ENCODE results near the gene F8A3.
"Not testable (repeated sequence)": the region's sequence is repeated elsewhere in the genome, so short reads cannot be mapped to it uniquely, and the experiment has no call there.

F8A3 gene

DNA sequence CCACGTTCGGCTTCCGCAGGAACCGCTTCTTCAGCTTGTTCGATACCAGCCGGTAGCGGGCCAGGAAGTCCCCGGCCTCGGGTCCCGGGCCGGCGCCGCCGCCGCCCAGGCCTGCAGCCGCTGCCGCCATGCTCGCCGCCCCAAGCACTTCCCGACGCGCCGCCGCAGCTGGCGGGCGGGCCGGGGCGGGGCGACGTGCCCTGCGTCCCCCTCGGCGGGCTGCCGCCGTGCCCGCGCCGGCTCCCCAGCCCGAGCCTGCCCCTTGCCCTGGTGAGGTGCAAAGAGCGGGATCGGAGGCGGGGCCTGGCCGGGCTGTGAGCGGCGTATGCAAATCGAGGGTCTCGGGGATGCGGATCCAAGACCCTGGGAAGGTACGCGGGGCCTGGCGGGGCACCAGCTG is at the start of gene F8A3:
F8A3 (minus strand) TSS at position 150 of the 400 bp plus-strand sequence; CDS start at position 130, 20 bp downstream.
- not testable (repeated sequence) for DNase-seq

- DNase-seq, result no peak
These were observed 46.9 kb upstream of the F8A3 start for GRCh38 chrX:155505296-155505695.

DNA sequence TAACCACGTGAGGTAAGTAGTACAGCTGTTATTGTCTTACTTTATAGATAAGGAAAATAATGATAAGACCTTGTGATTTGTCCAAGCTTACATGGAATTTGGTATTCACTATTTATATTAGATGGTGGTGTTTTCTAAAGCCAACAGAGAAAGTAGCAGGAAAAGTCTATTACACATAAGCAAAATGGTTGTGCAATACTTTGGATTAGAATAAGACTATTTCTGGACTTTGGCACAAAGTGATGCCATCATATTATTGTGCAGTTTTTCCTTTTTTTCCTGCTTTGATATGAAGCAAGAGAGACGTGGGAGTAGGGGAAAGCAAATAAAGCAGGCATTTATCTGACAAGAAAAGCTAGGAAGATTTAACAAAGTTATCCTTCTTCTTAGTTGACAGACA is 36.7 kb upstream of the F8A3 start:
- DNase-seq, result not testable (repeated sequence)

GRCh38 chrX:155491421-155491820 is 33.0 kb upstream of the F8A3 start:
- DNase-seq, result not testable (repeated sequence)

- DNase-seq, result not testable (repeated sequence)
These were observed 18.7 kb upstream of the F8A3 start for GRCh38 chrX:155477136-155477535.

- DNase-seq, result not testable (repeated sequence)
These were observed 8.0 kb upstream of the F8A3 start for GRCh38 chrX:155466269-155466938.

DNA sequence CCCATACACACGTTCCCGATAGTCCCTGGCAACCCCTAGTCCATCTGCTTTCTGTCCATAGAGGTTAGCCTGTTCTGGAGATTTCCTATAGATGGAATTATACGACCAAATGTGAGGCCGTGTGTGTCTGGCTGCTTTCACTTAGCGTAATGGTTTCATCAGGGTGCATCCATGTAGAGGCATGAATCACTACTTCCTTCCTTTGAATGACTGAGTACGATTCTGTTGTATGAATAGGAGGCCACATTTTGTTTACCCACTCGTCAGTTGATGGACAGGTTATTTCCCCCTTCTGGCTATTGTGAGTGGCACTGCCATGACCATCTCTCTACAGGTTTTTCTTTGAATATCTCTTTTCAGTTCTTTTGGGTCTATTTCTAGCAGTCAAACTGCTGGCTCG is 2.1 kb upstream of the F8A3 start:
- DNase-seq, result not testable (repeated sequence)

- not testable (repeated sequence) for DNase-seq
These were observed 516 bp downstream of the F8A3 start for GRCh38 chrX:155457761-155458447.

DNA sequence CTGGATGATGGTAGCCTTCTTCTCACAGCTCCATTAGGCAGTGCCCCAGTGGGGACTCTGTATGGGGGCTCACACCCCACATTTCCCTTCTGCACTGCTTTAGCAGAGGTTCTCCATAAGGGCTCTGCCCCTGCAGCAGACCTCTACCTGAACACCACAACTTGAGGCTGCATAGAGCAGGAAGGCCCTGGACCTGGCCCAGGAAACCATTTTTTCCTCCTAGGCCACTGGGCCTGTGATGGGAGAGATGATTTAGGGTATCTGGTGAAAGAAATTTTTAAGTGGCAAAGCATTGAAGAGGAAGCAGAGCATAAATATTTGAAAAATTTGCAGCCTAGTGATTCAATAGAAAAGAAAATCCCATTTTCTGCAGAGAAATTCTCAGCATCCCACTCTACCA is 17.3 kb downstream of the F8A3 start:
- no peak for DNase-seq

- no peak for DNase-seq
These were observed 22.7 kb downstream of the F8A3 start for GRCh38 chrX:155435744-155436112.

GRCh38 chrX:155434906-155435743 is 23.3 kb downstream of the F8A3 start:
- DNase-seq, result no peak

DNA sequence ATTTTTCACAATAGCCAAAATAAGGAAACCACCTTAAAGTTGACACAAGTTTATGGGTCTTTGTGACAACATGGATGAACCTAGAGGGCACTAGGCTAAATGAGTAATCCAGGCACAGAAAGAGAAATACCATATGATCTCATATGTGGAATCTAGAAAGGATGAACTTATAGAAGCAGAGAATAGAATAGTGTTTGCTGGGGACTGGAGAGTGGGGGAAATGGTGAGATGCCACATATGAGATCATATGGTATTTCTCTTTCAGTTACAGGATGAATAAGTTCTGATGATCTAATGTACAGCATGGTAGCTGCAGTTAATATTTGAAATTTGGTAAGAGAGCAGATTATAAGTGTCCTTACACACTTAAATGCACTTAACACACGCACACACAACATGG is 40.7 kb downstream of the F8A3 start:
- DNase-seq, result no peak
